ENCODE results near the gene PDE4C.

DNA sequence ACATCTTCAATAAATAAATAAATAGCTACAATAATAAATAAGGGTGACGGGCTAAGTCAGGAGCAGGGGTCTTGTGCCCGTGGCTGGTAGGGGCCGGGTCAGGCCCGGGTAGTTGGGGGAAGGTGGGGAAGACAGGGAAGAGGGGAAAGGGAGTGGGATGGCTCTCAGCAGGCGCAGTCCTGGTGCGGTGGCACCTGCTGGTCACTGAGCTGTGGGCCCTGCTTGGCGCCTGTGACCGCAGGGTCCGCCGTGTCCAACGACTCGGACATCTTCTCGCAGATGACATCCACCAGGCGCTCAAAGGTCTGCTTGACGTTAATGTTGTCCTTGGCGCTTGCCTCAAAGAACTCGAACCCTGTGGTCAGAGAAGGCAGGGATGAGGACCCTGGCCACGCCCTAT lies 28.9 kb downstream of the PDE4C start:
- TF ChIP-seq, protein P1, sequence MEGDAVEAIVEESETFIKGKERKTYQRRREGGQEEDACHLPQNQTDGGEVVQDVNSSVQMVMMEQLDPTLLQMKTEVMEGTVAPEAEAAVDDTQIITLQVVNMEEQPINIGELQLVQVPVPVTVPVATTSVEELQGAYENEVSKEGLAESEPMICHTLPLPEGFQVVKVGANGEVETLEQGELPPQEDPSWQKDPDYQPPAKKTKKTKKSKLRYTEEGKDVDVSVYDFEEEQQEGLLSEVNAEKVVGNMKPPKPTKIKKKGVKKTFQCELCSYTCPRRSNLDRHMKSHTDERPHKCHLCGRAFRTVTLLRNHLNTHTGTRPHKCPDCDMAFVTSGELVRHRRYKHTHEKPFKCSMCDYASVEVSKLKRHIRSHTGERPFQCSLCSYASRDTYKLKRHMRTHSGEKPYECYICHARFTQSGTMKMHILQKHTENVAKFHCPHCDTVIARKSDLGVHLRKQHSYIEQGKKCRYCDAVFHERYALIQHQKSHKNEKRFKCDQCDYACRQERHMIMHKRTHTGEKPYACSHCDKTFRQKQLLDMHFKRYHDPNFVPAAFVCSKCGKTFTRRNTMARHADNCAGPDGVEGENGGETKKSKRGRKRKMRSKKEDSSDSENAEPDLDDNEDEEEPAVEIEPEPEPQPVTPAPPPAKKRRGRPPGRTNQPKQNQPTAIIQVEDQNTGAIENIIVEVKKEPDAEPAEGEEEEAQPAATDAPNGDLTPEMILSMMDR (IDR thresholded peaks at IDR 0.05; ENCODE audit: poor library complexity): no peak
- no peak for TF ChIP-seq EZH2 (IDR thresholded peaks at IDR 0.05; ENCODE audit: borderline replicate concordance)

Measured in hepatocyte (in vitro differentiated cells).